SH-SY5Y (cell line): Measurements from ENCODE around the gene HMOX1.

Source experiments
- GATA2 ChIP-seq: IDR thresholded peaks from 2 replicates; pipeline ENCODE4 v1.6.1; 2011; ENCODE audit warnings: mild to moderate bottlenecking, low read depth, low read length
- GATA3 ChIP-seq: IDR thresholded peaks from 2 replicates; pipeline ENCODE4 v1.6.1; 2011; ENCODE audit warnings: low read depth, mild to moderate bottlenecking, low read length, moderate library complexity

GRCh38 chr22:35367331-35367886, 13.5 kb upstream of the HMOX1 start:
- TF ChIP-seq GATA3 (no peak), GATA2 (no peak)
